Measurements from ENCODE around the gene UBE2M. TPM values are rescaled to one million over a fixed set of nuclear protein-coding genes. Genes with fewer than 3 reads are reported as not detected.

The UBE2M gene
- total RNA-seq, 1 donor from 2014 or later, result 57.4 TPM

DNA sequence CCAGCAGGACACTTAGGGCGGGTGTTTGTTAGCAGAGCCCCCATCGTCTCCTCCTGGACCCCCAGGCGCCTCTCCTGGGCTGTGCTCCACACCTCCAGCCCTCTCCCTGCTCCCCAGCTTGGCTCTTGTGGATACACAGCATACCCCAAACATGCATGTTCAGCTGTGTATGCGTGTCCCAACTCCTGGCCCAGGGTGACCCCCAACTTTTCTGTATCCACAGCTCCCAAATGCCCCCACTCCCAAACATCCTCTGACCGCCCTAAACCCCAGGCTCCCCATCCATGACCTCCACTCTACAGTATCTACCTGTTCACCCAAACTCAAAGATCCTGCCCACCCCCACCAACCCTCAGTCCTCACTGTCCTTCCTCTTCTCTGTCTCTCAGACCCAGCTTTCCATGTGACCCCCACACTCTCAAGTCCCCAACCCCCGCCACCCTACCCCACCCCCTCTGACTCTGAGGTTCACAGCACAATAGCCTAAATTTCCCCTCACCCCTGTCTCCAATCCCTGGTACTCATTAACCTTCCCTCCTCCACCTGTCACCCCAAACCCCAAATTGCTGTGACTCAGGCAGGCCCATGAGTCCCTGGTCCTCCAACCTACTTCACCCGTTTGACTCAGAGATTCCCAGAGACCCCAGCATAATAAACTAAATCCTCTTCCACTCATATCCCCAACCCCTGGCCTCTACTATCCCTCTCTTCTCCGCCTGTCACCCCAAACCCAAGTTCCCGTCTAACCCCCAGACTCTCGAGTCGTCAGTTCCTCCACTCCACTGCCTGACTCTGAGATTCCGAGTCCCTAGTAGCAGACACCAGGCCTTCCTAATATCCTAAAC lies 968 bp downstream of the UBE2M start:
- ATAC-seq (no peak), DNase-seq (ENCODE audit: low spot score) (no peak)
- intact Hi-C loops (cut with DNase I), result no loop called here

DNA sequence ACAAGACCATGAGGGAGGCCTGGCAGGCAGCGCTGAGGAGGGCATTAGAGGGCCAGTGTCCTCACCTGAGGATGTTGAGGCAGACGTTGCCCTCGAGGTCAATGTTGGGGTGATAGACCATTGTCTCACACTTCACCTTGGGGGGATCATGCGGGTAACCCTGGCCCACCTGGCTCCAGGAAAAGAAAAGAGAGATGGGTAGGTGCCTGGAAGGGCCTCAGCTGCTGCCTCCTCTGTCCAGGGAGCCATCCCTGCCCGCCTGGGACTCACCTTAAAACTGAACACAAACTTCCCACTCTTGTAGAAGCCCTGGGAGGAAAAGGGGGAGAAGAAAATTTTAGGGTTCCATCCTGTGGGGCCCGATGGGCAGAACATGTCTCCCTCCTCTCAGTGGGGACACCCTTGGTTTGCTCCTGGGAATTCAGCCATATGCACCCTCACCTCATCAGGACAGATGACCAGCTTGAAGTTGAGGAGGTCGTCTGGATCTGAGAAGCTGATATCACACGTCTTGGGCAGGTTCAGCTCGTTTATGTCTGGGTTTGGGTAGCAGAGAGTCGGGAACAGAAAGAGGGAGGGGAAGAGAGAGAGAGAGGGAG lies 1.7 kb downstream of the UBE2M start:
- no peak for DNase-seq (ENCODE audit: low spot score)
- ATAC-seq, result no peak
- intact Hi-C loops (cut with DNase I), result no loop called here

DNA sequence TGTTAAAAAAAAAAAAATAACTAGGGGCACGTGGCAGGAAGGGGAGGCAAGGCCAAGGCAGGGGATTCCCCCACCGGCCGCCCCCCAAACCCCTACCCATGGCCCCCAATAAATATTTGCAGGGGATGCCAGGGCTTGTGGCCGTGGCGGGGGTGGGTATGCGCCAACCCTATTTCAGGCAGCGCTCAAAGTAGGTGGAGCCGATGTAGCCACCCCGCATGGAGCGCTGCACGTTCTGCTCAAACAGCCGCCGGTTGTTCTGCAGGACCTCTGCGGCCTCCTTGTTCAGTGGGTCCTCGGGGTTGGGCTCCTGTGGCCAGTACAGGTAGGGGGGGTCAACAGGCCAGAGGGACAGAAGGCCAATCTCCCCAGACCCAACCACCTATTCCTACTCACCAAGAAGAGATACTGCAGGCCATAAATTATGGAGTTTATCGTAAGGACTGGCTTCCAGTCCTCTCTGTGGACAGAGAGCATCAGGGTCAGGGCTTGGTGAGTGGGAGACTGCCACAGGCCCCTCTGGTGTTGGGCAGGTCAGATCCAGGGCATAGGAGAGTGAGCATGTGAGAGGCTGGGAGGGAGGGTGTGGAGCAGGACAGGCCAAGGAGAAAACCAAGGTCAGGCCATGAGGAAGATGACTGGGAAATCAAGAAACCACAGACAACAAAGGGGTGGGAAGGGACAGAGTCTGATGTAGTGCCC lies 2.3 kb downstream of the UBE2M start:
- no peak for DNase-seq (ENCODE audit: low spot score)
- intact Hi-C loops (cut with DNase I), result no loop called here

DNA sequence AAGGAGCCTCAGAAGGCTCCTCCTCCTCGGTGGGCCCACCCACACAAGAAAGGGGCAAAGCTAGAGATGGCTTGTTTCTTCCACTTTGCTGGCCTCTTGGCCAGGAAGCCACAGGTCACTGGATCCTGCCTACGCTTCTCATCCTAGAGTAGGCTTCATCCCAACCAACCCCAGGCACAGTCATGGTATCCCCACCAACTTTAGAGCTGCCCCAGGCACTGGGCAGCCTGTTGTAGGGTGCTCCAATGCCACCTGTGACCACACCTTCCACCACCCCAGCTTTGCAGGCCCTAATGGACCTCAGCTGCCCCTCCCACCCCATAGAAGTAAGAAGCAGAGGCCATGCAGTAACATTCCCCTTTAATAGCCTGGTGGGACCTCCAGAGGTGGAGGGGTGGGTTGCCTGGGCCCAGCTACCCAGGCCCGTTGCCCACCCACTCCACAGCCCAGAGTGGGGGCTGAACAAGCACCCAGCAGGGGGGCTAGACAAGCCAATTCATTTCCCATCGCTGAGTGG lies 3.0 kb downstream of the UBE2M start:
- DNase-seq (ENCODE audit: low spot score), result no peak
- ATAC-seq, result no peak
- intact Hi-C loops (cut with DNase I), result no loop called here

More for the DNA sequence above, 2.3 kb downstream of the UBE2M start:
- no peak for ATAC-seq

DNA sequence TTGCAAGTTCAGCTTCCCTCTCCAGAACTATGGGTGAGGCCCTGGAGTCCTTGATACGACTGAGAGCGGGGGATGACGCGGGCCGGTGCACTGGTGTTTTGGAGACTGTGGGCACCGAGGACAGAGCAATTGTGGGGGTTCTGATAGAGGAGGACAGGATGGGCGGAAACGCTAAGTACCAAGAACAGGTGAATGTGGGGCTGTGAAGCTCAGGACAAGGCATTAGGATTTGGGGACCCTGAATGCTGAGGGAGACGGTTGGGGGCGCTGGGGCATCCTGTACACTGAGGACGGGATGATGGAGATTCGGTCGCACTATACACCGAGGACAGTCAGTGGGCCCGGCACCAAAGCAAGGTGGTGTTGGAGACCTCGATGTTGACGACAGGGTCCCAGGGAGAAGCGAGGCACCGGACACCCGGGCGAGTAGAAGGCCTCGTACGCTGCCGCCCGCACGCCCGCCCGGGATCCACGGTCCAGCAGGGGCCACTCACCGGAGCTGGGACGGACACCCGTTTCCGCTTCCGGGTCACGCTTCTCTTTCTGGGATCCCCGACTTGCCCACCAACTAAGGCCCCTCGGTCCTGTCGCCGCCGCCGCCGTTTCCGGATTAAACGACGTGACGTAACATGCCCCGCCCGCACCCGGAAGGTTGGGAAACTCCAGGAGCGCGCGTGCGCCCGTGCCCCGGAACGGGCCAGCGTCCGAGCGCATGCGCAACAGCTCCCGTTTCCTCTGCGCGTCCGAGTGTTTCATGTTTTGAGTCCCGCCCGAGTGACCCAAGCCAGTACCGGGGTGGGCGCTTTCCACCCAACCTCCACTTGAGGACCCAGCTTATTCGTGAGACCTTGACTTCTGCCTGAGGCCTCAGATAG lies 3.7 kb downstream of the UBE2M start, which contains the start of gene CHMP2A:
CHMP2A (minus strand) TSS at position 612 of the 875 bp plus-strand sequence. CDS start 893 bp downstream, outside the sequence.
- intact Hi-C loops (cut with DNase I), result no loop called here
- peak; percentile 100 for DNase-seq (ENCODE audit: low spot score)
- ATAC-seq, result peak; percentile 81

DNA sequence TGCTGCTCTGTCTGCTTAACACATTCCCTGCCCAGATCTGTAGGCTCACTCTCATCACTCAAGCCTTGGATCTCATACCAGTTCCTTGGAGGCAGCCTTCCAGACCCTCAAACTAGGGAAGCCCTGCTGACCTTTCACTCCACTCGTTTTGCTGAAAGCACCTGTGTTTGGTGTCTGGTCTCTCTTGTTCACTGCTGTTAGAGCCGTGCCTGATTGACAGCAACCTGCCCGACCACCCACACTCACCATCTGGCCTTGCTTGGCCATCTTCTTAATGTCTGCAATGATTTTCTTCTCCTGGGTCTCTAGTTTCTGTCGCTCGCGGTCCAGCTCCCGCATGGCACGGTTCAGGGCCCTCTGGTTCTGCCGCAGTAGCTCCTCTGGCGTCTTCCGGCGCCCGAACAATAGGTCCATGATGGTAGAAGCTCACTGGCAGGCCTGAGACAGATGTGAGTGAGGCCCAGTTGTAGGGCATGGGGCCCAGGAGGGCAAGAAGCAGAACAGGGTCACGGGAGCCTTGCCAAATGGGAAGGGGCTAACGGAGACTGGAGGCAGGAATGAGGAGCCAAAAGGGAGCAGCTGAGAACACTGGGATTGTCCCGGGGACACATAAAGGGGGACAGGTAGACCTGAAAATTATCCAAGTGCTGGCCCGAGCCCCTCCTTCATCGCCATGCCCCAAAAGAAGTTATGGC lies 4.5 kb downstream of the UBE2M start:
- DNase-seq (ENCODE audit: low spot score) (no peak), ATAC-seq (no peak)
- intact Hi-C loops (cut with DNase I), result no loop called here

DNA sequence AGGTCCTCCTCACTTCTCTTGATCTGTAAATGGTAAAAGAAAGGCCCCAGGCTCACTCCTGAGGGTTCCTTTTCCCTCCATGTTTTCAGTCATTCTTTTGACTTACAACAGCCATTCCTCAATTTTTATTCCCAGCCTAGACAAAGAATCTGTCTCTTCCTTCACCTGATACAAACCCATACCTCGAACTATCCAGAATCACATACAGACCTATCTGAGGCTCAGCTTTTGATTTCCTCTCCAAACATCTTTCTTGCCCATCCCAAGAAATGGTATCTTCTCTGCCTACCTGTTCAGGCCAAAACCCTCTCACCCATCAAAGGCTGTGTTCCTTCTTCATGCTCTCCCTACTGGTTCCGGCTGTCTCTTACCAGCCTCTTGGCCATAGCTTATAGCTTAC lies 5.8 kb downstream of the UBE2M start:
- ATAC-seq, result no peak
- DNase-seq (ENCODE audit: low spot score), result no peak
- intact Hi-C loops (cut with DNase I), result no loop called here

DNA sequence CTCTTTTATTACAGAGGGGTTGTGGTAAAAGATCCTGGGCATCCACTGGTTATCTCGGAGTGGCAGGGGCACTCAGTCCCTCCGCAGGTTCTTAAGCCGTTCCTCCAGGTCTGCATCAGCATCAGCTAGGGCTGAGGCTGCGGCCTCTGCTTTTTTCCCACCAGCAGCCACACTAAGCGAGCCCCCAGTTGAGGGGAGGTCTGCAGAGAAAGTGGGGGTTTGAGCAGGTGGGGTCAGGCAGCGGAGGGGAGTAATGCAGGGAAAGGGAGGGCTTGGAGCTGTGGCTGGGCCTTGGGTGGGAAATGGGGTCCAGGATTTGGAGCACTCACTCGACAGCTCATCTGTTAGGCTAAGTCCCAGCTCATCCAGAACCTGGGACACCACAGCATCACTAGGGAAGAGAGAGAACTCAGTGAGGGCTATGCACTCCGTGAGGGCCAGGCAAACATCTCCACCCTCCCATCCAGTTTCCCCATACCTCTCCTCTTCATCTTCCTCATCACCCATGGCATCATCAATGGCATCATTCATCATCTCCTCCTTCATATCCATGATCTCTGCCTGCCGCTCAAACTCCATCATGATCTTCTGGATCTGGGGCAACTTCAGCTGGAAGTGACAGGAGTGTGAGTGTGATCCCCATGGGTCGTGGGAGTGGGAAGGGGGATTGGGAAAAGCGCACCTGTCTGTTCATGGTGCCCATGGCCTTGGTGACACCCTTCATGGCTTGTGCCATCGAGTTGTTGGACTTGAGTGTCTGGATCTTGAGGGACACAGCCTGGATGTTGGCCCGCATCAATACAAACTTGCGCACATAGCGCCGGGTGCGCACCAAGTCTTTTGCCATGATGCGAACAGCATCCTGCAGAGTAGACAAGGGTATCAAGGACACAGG lies 6.6 kb downstream of the UBE2M start:
- no peak for DNase-seq (ENCODE audit: low spot score)
- intact Hi-C loops (cut with DNase I), result no loop called here
- no peak for ATAC-seq

DNA sequence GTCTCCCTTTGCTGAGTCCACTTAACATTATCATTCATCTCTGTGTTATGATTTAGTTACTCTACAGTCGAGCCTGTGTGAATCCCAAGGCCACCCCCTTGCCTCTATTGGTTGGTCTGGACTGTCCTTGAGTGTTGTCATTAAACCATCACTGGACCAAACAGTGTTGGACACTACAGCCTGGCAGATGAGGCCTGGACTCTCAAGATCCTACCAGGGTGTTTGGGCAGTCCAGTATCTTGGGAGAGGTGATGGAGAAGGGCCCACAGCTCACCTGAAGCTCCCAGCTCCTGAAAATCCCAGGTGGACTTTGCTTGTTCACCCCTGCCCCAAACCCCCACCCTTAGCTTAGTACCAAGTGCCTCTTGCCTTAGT lies 7.3 kb downstream of the UBE2M start:
- ATAC-seq (no peak), DNase-seq (ENCODE audit: low spot score) (no peak)
- intact Hi-C loops (cut with DNase I), result no loop called here

DNA sequence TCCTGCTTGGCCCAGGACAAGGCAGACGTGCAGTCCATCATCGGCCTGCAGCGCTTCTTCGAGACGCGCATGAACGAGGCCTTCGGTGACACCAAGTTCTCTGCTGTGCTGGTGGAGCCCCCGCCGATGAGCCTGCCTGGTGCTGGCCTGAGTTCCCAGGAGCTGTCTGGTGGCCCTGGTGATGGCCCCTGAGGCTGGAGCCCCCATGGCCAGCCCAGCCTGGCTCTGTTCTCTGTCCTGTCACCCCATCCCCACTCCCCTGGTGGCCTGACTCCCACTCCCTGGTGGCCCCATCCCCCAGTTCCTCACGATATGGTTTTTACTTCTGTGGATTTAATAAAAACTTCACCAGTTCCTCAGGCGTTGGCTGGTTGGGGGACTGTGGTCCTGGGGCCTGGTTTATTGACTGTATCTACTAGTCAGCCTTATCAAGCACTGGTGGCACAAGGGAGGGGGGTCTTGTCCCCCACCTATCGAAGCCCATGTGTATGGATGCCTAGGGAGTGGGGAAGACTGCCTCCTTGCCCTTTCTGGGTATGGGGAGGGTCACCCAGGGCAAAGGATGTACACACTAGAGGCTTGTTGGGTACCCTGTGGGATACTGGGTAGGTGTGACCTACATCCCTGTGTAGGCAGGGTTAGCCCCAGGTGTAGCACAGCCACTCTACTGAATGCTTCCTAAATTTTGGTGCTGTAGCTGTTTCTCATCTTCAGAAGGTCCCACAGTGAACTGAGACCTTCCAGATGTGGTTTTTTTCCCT lies 7.9 kb downstream of the UBE2M start:
- intact Hi-C loops (cut with DNase I), result no loop called here
- ATAC-seq (no peak), DNase-seq (ENCODE audit: low spot score) (no peak)

DNA sequence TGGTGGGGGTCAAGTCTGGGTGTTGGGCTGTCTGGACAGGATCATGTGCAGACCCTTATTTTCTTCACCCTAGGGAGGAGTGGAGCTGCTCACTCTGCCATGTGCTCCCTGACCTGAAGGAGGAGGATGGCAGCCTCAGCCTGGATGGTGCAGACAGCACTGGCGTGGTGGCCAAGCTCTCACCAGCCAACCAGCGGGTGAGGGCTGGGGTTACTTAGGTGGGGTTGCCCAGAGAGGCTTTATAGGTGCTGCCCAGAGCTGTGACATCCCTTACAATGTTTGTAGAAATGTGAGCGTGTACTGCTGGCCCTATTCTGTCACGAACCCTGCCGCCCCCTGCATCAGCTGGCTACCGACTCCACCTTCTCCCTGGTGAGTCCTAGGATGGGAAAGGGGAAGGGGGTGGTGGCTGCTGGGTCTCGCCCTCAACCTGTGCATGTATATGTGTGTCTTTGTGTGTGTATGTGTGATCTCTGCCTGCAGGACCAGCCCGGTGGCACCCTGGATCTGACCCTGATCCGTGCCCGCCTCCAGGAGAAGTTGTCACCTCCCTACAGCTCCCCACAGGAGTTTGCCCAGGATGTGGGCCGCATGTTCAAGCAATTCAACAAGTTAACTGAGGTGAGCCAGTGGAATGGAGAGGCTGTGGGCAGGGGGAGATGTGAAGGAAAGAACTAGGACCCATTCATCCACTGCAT lies 8.6 kb downstream of the UBE2M start:
- DNase-seq (ENCODE audit: low spot score) (no peak), ATAC-seq (no peak)
- intact Hi-C loops (cut with DNase I), result no loop called here

DNA sequence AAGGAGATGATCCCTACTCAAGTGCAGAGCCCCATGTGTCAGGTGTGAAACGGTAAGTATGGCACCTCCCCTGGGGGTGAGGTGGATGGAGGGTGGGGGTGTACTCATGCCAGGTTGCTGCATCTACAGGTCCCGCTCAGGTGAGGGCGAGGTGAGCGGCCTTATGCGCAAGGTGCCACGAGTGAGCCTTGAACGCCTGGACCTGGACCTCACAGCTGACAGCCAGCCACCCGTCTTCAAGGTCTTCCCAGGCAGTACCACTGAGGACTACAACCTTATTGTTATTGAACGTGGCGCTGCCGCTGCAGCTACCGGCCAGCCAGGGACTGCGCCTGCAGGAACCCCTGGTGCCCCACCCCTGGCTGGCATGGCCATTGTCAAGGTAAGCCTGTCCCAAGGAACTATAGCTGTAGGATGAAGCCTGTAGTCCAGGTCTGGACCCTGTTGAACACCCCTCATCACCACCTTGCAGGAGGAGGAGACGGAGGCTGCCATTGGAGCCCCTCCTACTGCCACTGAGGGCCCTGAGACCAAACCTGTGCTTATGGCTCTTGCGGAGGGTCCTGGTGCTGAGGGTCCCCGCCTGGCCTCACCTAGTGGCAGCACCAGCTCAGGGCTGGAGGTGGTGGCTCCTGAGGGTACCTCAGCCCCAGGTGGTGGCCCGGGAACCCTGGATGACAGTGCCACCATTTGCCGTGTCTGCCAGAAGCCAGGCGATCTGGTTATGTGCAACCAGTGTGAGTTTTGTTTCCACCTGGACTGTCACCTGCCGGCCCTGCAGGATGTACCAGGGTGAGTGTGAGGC lies 9.3 kb downstream of the UBE2M start:
- DNase-seq (ENCODE audit: low spot score) (no peak), ATAC-seq (no peak)
- intact Hi-C loops (cut with DNase I), result no loop called here

DNA sequence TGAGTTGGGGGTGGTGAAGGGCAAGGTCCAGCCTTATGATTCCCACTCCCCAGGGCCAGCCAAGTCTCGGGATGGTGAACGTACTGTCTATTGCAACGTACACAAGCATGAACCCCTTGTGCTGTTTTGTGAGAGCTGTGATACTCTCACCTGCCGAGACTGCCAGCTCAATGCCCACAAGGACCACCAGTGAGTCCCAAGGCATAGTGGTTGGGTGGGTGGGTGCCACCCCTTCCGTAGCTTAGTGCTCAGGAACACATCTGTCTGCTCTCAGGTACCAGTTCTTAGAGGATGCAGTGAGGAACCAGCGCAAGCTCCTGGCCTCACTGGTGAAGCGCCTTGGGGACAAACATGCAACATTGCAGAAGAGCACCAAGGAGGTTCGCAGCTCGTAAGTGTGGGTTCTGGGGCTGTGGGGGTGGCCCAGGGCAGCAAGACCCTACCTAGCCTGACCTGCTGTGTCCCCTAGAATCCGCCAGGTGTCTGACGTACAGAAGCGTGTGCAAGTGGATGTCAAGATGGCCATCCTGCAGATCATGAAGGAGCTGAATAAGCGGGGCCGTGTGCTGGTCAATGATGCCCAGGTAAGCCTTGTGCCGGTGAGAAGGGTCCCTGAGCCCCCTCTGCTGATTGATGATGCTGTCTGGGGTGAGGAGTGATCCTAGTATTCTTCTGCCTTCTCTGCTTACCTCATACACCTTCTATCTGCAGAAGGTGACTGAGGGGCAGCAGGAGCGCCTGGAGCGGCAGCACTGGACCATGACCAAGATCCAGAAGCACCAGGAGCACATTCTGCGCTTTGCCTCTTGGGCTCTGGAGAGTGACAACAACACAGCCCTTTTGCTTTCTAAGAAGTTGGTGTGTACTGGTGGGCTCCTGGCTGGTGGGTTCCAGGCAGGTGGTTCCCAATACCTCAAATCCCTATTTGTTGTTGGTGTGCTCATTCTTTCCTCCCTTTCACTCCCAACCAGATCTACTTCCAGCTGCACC lies 10.8 kb downstream of the UBE2M start:
- DNase-seq (ENCODE audit: low spot score) (no peak), ATAC-seq (no peak)
- intact Hi-C loops (cut with DNase I), result no loop called here

DNA sequence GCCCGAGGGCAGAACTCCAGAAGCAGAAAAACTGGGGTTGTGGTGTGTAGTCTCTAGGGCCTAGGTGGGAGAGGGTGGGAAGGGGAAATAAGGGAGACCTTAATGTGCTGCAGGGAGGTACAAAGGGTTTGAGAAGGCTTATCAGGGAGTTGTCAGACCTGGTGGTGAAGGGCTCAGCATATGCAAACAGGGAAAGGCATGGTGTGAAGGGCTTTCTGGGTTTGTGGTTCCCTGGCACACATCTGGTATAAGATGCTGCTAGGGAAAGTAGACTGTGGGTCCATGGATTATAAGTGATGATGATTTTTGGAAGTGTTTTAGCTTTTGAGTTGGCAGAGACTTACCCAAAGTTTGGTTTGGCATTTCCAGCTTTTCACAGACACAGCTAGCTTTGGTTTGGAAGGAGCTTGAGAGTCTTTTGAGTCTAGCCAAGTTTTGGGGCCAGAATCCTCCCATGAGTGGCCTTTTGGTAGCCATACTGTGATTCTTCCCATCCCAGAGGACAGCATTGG lies 12.3 kb downstream of the UBE2M start:
- intact Hi-C loops (cut with DNase I), result no loop called here
- no peak for ATAC-seq
- DNase-seq (ENCODE audit: low spot score), result no peak
